ENCODE measurements around the gene TDRD10.
A peak's percentile ranks its signal among the peaks of the same experiment; 100 is the strongest.

TDRD10 gene

GRCh38 chr1:154476791-154477190 is 25.2 kb upstream of the TDRD10 start:
- Histone ChIP-seq H3K4me3 (ENCODE audit: low read depth, low read length) (no peak overlapping the region), H3K4me1 (peaks cover 19% of the 10 kb centered on the region), H3K9me3 (no peaks in the 10 kb centered on the region), H3K36me3 (no peaks in the 10 kb centered on the region), H3K27me3 (no peaks in the 10 kb centered on the region)
- DNase-seq, result no peak
- TF ChIP-seq, protein P1, sequence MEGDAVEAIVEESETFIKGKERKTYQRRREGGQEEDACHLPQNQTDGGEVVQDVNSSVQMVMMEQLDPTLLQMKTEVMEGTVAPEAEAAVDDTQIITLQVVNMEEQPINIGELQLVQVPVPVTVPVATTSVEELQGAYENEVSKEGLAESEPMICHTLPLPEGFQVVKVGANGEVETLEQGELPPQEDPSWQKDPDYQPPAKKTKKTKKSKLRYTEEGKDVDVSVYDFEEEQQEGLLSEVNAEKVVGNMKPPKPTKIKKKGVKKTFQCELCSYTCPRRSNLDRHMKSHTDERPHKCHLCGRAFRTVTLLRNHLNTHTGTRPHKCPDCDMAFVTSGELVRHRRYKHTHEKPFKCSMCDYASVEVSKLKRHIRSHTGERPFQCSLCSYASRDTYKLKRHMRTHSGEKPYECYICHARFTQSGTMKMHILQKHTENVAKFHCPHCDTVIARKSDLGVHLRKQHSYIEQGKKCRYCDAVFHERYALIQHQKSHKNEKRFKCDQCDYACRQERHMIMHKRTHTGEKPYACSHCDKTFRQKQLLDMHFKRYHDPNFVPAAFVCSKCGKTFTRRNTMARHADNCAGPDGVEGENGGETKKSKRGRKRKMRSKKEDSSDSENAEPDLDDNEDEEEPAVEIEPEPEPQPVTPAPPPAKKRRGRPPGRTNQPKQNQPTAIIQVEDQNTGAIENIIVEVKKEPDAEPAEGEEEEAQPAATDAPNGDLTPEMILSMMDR (IDR thresholded peaks at IDR 0.05; ENCODE audit: low read depth, low read length), result no peak

DNA sequence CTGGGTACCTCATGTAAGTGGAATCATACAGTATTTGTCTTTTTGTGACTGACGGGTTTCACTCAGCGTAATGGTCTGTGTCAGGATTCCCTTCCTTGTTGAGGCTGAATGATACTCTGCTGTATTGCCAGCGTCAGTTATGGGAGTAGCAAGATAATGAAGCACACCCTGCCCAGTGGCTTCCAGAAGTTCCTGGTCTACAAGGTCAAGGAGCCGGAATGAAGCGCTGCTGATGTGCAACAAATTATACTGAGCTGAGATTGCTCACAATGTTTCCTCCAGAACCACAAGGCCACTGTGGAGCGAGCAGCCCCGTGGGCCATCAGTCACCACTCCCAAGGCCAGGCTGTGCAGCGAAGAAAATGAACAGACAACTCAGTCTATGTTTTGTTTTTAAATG is 24.0 kb upstream of the TDRD10 start:
- TF ChIP-seq, protein P1 (IDR thresholded peaks at IDR 0.05; ENCODE audit: low read depth, low read length), result no peak
- Histone ChIP-seq H3K4me1 (peaks cover 19% of the 10 kb centered on the region), H3K27me3 (no peaks in the 10 kb centered on the region), H3K9me3 (no peaks in the 10 kb centered on the region), H3K36me3 (no peaks in the 10 kb centered on the region), H3K4me3 (ENCODE audit: low read depth, low read length) (no peak overlapping the region)
- no peak for DNase-seq

DNA sequence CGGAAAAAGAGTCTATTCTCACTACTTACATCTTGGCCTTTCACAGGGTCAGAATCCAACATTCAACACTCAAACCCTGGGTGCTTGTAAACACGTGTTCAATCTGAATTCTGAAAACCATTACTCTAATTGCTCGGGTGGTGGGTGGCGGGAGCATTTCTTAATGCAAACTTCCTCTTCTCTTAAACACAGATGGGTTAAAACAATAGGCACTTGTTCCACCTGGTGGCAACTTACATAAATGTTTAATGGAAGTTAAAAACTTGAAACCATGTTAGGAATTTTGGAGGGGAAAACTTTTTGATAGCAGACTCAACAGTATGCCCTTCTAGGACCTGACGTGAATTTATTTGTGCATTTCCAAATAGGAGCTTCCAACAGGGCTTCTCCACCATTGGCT is 23.4 kb upstream of the TDRD10 start:
- Histone ChIP-seq H3K4me1 (peaks cover 19% of the 10 kb centered on the region), H3K36me3 (no peaks in the 10 kb centered on the region), H3K9me3 (no peaks in the 10 kb centered on the region), H3K27me3 (no peaks in the 10 kb centered on the region), H3K4me3 (ENCODE audit: low read depth, low read length) (no peak overlapping the region)
- DNase-seq, result no peak
- TF ChIP-seq, protein P1 (IDR thresholded peaks at IDR 0.05; ENCODE audit: low read depth, low read length), result no peak

GRCh38 chr1:154479764-154480421 is 22.1 kb upstream of the TDRD10 start:
- TF ChIP-seq, protein P1 (IDR thresholded peaks at IDR 0.05; ENCODE audit: low read depth, low read length), result peak; percentile 98
- no peaks in the 10 kb centered on the region for H3K36me3 ChIP-seq
- no peaks in the 10 kb centered on the region for H3K9me3 ChIP-seq
- H3K4me3 ChIP-seq (ENCODE audit: low read depth, low read length), result no peak overlapping the region
- DNase-seq, result peak; percentile 73
- no peaks in the 10 kb centered on the region for H3K27me3 ChIP-seq
- H3K4me1 ChIP-seq, result peaks cover 16% of the 10 kb centered on the region

GRCh38 chr1:154481053-154481452 is 21.0 kb upstream of the TDRD10 start:
- no peak for DNase-seq
- no peaks in the 10 kb centered on the region for H3K27me3 ChIP-seq
- no peak overlapping the region for H3K4me3 ChIP-seq (ENCODE audit: low read depth, low read length)
- H3K9me3 ChIP-seq, result no peaks in the 10 kb centered on the region
- TF ChIP-seq, protein P1 (IDR thresholded peaks at IDR 0.05; ENCODE audit: low read depth, low read length), result 0 out of 2 replicates have a peak, but pooled peaks have one; percentile 12
- H3K36me3 ChIP-seq, result no peaks in the 10 kb centered on the region
- H3K4me1 ChIP-seq, result peaks cover 16% of the 10 kb centered on the region

DNA sequence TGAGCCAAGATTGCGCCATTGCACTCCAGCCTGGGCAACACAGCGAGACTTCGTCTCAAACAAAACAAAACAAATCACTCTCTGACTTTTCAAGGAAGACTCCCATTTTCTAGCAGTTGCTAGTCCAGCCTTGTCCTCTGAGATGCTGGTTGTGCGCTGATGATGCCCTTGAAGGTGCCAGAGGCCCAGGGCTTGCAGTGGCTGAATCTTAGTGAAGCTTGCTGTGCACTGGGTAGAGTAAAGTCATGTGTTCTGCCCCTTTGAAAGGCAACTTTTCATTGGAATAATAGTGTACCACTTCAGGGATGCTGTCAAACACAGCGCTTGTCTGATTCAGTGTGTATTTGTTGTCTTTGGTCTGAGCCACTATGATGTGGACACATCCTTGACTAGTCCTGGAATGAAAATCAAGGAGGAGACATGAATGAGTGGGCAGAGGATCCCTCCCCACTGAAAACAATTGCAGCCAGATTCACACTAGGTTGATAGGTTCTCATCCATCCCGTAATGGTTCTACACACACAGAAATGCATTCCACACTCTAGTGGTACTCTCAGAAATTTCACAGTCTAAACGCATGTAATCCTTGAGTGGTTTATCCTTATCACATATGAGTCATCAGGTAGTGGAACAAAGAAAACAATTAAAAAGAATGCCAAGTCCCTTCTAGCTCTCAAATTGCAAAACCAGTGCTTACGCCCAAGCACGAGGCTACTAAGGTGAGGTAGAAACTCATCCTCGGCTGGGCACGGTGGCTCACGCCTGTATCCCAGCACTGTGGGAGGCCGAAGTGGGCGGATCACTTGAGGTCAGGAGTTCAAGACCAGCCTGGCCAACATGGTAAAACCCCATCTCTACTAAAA is 17.8 kb upstream of the TDRD10 start:
- H3K4me3 ChIP-seq (ENCODE audit: low read depth, low read length), result no peak overlapping the region
- H3K36me3 ChIP-seq, result no peaks in the 10 kb centered on the region
- no peaks in the 10 kb centered on the region for H3K27me3 ChIP-seq
- peaks cover 14% of the 10 kb centered on the region for H3K4me1 ChIP-seq
- H3K9me3 ChIP-seq, result no peaks in the 10 kb centered on the region
- TF ChIP-seq, protein P1 (IDR thresholded peaks at IDR 0.05; ENCODE audit: low read depth, low read length), result no peak
- no peak for DNase-seq

All from BE2C (cell line).